Kidney (tissue), 14 donors: ENCODE measurements around the gene CYS1. TPM values are rescaled to one million over a fixed set of nuclear protein-coding genes. Genes with fewer than 3 reads are reported as not detected.

Experiments used
- DNase-seq, 5 donors: peaks; one replicate each; pipeline ENCODE4 v3.0.0-alpha.2; 2013 to 2020
- FAIRE-seq: peaks from 2 replicates; lab custom pipeline; 2012; peaks lifted over from hg19 to GRCh38; lab: Jason Lieb, UNC
- H3K27ac ChIP-seq, 2 donors: one replicate each; pipeline ENCODE4 v1.7.0; 2013; ENCODE audit warnings: low read depth in 2 of 2, low read length in 2 of 2, inconsistent platforms in 1 of 2
- H3K27me3 ChIP-seq: one replicate; pipeline ENCODE4 v1.7.1; 2013; ENCODE audit warnings: low read length, inconsistent platforms; ENCODE audit not compliant: control insufficient read depth, insufficient read depth
- H3K36me3 ChIP-seq, 3 donors: one replicate each; pipeline versions ENCODE4 v1.7.0 to v1.7.1; 2013; ENCODE audit warnings: low read length in 3 of 3, control low read depth in 1 of 3, inconsistent platforms in 1 of 3; ENCODE audit not compliant: insufficient read depth in 3 of 3, control insufficient read depth in 2 of 3
- H3K4me1 ChIP-seq, 3 donors: one replicate each; pipeline versions ENCODE4 v1.7.0 to v1.7.1; 2013; ENCODE audit warnings: low read length in 3 of 3, inconsistent platforms in 1 of 3, low read depth in 1 of 3; ENCODE audit not compliant: control insufficient read depth in 2 of 3, insufficient read depth in 2 of 3
- H3K4me3 ChIP-seq, 3 donors: one replicate each; pipeline versions ENCODE4 v1.7.0 to v1.8.1; 2013; ENCODE audit warnings: low read length in 3 of 3, control low read depth in 1 of 3, inconsistent platforms in 1 of 3
- H3K9ac ChIP-seq, 3 donors: one replicate each; pipeline versions ENCODE4 v1.7.0 to v1.7.1; 2013; ENCODE audit warnings: low read length in 3 of 3, control low read depth in 1 of 3, inconsistent platforms in 1 of 3
- H3K9me3 ChIP-seq, 3 donors: one replicate each; pipeline versions ENCODE4 v1.7.0 to v1.7.1; 2013; ENCODE audit warnings: low read length in 3 of 3, control low read depth in 1 of 3, inconsistent platforms in 1 of 3; ENCODE audit not compliant: control insufficient read depth in 2 of 3, insufficient read depth in 1 of 3
- CTCF ChIP-seq: IDR thresholded peaks from 3 replicates; pipeline ENCODE4 v1.5.1; 2012; ENCODE audit warnings: mild to moderate bottlenecking, moderate library complexity, borderline replicate concordance; ENCODE audit not compliant: insufficient read depth; ENCODE audit errors: extremely low read depth
- intact Hi-C: fragments of 100-400 bp; cut with DNase I; formaldehyde crosslinking; loops from one replicate; pipeline ENCODE4 v1.11.1; 2022
- polyA plus RNA-seq: library from polyadenylated mRNA; stranded (reverse); fragments of 350-450 nt; fragmentation: Illumina TruSeq; extraction: RNeasy Lipid Tissue Mini Kit (QIAGEN cat#74804); gene quantifications from one replicate; pipeline ENCODE4 v1.2.3, GENCODE V29; 2014; ENCODE audit warnings: low read depth, low replicate concordance; ENCODE audit not compliant: insufficient read depth
- total RNA-seq: library from RNA; stranded (reverse); fragmentation: NEBNext Ultra II Directional; extraction: Animal tissue kit (Norgen Biotek cat#: 25700); gene quantifications from one replicate; pipeline ENCODE4 v1.2.1, GENCODE V29; 2021
- donor health status: control.
- donor health status: control.
- donor health status: control.
- donor health status: control.
- donor health status: control.
- donor health status: DM: yes; HTN: yes; CAD: no.
- donor health status: Normal renal cell carcinoma (clear cell type).

CYS1 gene
- total and polyA plus RNA-seq, 2 donors from 2014 or later: 245 to 276 TPM

GRCh38 chr2:10097352-10098148, 17.3 kb upstream of the CYS1 start:
- intact Hi-C loops: no loop called here
- no peak for FAIRE-seq
- H3K36me3 ChIP-seq: no peaks in the 10 kb centered on the region

GRCh38 chr2:10096641-10097040, 16.4 kb upstream of the CYS1 start:
- H3K4me3 ChIP-seq: no peak overlapping the region
- FAIRE-seq (no peak), DNase-seq (no peak)
- no peak overlapping the region for H3K27ac ChIP-seq
- H3K27me3 ChIP-seq: no peaks in the 10 kb centered on the region
- TF ChIP-seq CTCF: no peak
- no peaks in the 10 kb centered on the region for H3K9me3 ChIP-seq
- intact Hi-C loops: no loop called here
- no peaks in the 10 kb centered on the region for H3K36me3 ChIP-seq
- no peak overlapping the region for H3K9ac ChIP-seq
- peaks cover 0 to 10% (median 5%) of the 10 kb centered on the region in 3 donors for H3K4me1 ChIP-seq

More at GRCh38 chr2:10097352-10098148, 17.3 kb upstream of the CYS1 start:
- Histone ChIP-seq H3K9me3 (no peaks in the 10 kb centered on the region), H3K4me1 (peaks cover 0 to 10% (median 5%) of the 10 kb centered on the region in 3 donors), H3K4me3 (no peak overlapping the region), H3K27ac (no peak overlapping the region), H3K9ac (no peak overlapping the region), H3K27me3 (no peaks in the 10 kb centered on the region)
- peak; percentile 86 for TF ChIP-seq CTCF
- peak in 4 of 5 donors; percentile 35 to 85 (median 70) for DNase-seq

DNA sequence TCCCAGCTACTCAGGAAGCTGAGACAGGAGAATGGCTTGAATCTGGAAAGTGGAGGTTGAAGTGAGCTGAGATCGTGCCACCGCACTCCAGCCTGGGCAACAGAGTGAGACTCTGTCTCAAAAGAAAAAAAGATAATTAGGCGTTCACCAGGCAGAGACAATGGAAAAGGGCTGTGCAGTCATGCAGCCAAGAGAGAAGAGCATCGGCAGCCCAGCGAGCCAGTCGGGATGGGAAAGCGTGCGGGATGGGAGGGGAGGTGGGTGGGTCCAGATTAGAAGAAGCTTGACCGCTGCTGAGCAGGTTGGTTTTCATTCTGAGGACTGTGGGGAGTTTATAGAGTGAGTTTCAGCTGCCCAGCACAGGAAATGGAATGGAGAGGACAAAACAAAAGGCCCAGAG, 15.0 kb upstream of the CYS1 start:
- H3K36me3 ChIP-seq: no peaks in the 10 kb centered on the region
- H3K4me3 ChIP-seq: no peak overlapping the region
- peak in 1 of 5 donors; percentile 44 for DNase-seq
- no peaks in the 10 kb centered on the region for H3K9me3 ChIP-seq
- intact Hi-C loops: no loop called here
- H3K27ac ChIP-seq: no peak overlapping the region
- H3K27me3 ChIP-seq: peaks cover 2% of the 10 kb centered on the region
- no peak for FAIRE-seq
- peaks cover 0 to 10% (median 8%) of the 10 kb centered on the region in 3 donors for H3K4me1 ChIP-seq
- H3K9ac ChIP-seq: no peak overlapping the region
- TF ChIP-seq CTCF: no peak
